Ishikawa (cell line): ENCODE results near the gene OGFR.
A peak's percentile ranks its signal among the peaks of the same experiment; 100 is the strongest.

ENCODE experiments used
- CEBPB ChIP-seq: IDR thresholded peaks from 2 replicates; pipeline ENCODE4 v1.6.1; 2012
- CREB1 ChIP-seq: IDR thresholded peaks from 2 replicates; pipeline ENCODE4 v1.6.1; 2012; ENCODE audit warnings: low read depth
- EGR1 ChIP-seq: IDR thresholded peaks from 2 replicates; pipeline ENCODE4 v1.6.1; 2012
- EP300 ChIP-seq: IDR thresholded peaks from 2 replicates; pipeline ENCODE4 v1.6.1; 2012; ENCODE audit warnings: borderline replicate concordance
- FOXM1 ChIP-seq: IDR thresholded peaks from 2 replicates; pipeline ENCODE4 v1.6.1; 2012; ENCODE audit warnings: low read depth, borderline replicate concordance
- MAX ChIP-seq: IDR thresholded peaks from 2 replicates; pipeline ENCODE4 v1.6.1; 2012
- NFIC ChIP-seq: IDR thresholded peaks from 2 replicates; pipeline ENCODE4 v1.6.1; 2012
- RAD21 ChIP-seq: IDR thresholded peaks from 2 replicates; pipeline ENCODE4 v1.6.1; 2012; ENCODE audit warnings: low read depth
- REST ChIP-seq: IDR thresholded peaks from 2 replicates; pipeline ENCODE4 v1.6.1; 2012; ENCODE audit warnings: low read depth, mild to moderate bottlenecking
- TAF1 ChIP-seq: IDR thresholded peaks from 2 replicates; pipeline ENCODE4 v1.6.1; 2012; ENCODE audit warnings: low read depth, mild to moderate bottlenecking
- TCF12 ChIP-seq: IDR thresholded peaks from 2 replicates; pipeline ENCODE4 v1.6.1; 2012; ENCODE audit warnings: low read depth
- TEAD4 ChIP-seq: IDR thresholded peaks from 2 replicates; pipeline ENCODE4 v1.6.1; 2012
- USF1 ChIP-seq: IDR thresholded peaks from 2 replicates; pipeline ENCODE4 v1.6.1; 2012
- YY1 ChIP-seq: IDR thresholded peaks from 2 replicates; pipeline ENCODE4 v1.6.1; 2012; ENCODE audit warnings: low read depth
- ZBTB7A ChIP-seq: IDR thresholded peaks from 2 replicates; pipeline ENCODE4 v1.6.1; 2012; ENCODE audit warnings: low read depth

Gene OGFR

GRCh38 chr20:62768234-62768546, 36.4 kb upstream of the OGFR start:
- TF ChIP-seq ZBTB7A: no peak

- TF ChIP-seq CEBPB (no peak), YY1 (no peak), REST (no peak), RAD21 (no peak), MAX (peak; percentile 95), EP300 (0 out of 2 replicates have a peak, but pooled peaks have one; percentile 15), TAF1 (no peak), CREB1 (no peak), EGR1 (no peak), TCF12 (peak; percentile 25; the same call in 1 of the 2 replicates), NFIC (peak; percentile 74; the same call in 1 of the 2 replicates), ZBTB7A (0 out of 2 replicates have a peak, but pooled peaks have one; percentile 43), TEAD4 (peak; percentile 75), USF1 (peak; percentile 84), FOXM1 (no peak)
Observed at GRCh38 chr20:62768551-62769287, 35.9 kb upstream of the OGFR start.

GRCh38 chr20:62769346-62770071, 35.1 kb upstream of the OGFR start:
- TF ChIP-seq NFIC (no peak), TAF1 (no peak), TCF12 (no peak), USF1 (no peak), YY1 (no peak), CEBPB (no peak), EP300 (no peak), CREB1 (no peak), TEAD4 (no peak), MAX (no peak), RAD21 (no peak), ZBTB7A (no peak), REST (no peak), FOXM1 (no peak), EGR1 (no peak)

GRCh38 chr20:62770111-62770910, 34.3 kb upstream of the OGFR start:
- TF ChIP-seq YY1: no peak
- TF ChIP-seq TAF1: no peak
- TF ChIP-seq USF1: no peak
- no peak for TF ChIP-seq REST
- no peak for TF ChIP-seq CEBPB
- TF ChIP-seq EGR1: no peak
- TF ChIP-seq FOXM1: no peak
- no peak for TF ChIP-seq TEAD4
- no peak for TF ChIP-seq NFIC
- no peak for TF ChIP-seq ZBTB7A
- TF ChIP-seq EP300: no peak
- TF ChIP-seq RAD21: no peak
- no peak for TF ChIP-seq TCF12
- no peak for TF ChIP-seq MAX
- TF ChIP-seq CREB1: no peak
